OCI-M1 (cell line): ENCODE data around the gene NRTN.
"Not testable (repeated sequence)": the region's sequence is repeated elsewhere in the genome, so short reads cannot be mapped to it uniquely, and the experiment has no call there.

Experiments used
- DNase-seq: peaks from one replicate; lab custom pipeline; 2025; lab: John Stamatoyannopoulos, UW

Gene NRTN

GRCh38 chr19:5838353-5839064, 33.6 kb downstream of the NRTN start:
- no peak for DNase-seq

- no peak for DNase-seq
Measured at GRCh38 chr19:5839065-5840017, 34.5 kb downstream of the NRTN start, which contains the start of gene FUT6. FUT6 (minus strand) TSS chr19:5839702; CDS start chr19:5832567, 7,135 bp downstream.

GRCh38 chr19:5841735-5842111, 36.9 kb downstream of the NRTN start:
- not testable (repeated sequence) for DNase-seq

GRCh38 chr19:5843295-5843927, 38.5 kb downstream of the NRTN start:
- DNase-seq, result no peak

- no peak for DNase-seq
Measured at GRCh38 chr19:5844456-5845433, 39.9 kb downstream of the NRTN start.

GRCh38 chr19:5847846-5848245, 43.0 kb downstream of the NRTN start:
- not testable (repeated sequence) for DNase-seq

GRCh38 chr19:5848621-5849020, 43.8 kb downstream of the NRTN start:
- DNase-seq, result not testable (repeated sequence)

GRCh38 chr19:5850189-5850588, 45.3 kb downstream of the NRTN start:
- no peak for DNase-seq

- peak; percentile 24 for DNase-seq
Measured at GRCh38 chr19:5850743-5851293, 46.0 kb downstream of the NRTN start.

GRCh38 chr19:5851302-5851701, 46.4 kb downstream of the NRTN start, which contains the start of gene FUT3:
FUT3 (minus strand) TSS chr19:5851449.
- DNase-seq, result no peak

- not testable (repeated sequence) for DNase-seq
Measured at GRCh38 chr19:5854121-5854520, 49.3 kb downstream of the NRTN start.

- DNase-seq, result not testable (repeated sequence)
Measured at GRCh38 chr19:5855151-5855550, 50.3 kb downstream of the NRTN start.

GRCh38 chr19:5857203-5858081, 52.6 kb downstream of the NRTN start:
- DNase-seq, result no peak

- no peak for DNase-seq
Measured at GRCh38 chr19:5863030-5863665, 58.3 kb downstream of the NRTN start.

- no peak for DNase-seq
Measured at GRCh38 chr19:5864013-5864720, 59.3 kb downstream of the NRTN start.

GRCh38 chr19:5864725-5865486, 60.0 kb downstream of the NRTN start:
- no peak for DNase-seq

- no peak for DNase-seq
Measured at GRCh38 chr19:5865772-5866171, 60.9 kb downstream of the NRTN start.
